ENCODE data around the gene KIF13A. TPM values are rescaled to one million over a fixed set of nuclear protein-coding genes. Genes with fewer than 3 reads are reported as not detected.

Gene KIF13A
- total and polyA plus RNA-seq, 2 donors from 2014 or later = 12.6 to 35.9 TPM

DNA sequence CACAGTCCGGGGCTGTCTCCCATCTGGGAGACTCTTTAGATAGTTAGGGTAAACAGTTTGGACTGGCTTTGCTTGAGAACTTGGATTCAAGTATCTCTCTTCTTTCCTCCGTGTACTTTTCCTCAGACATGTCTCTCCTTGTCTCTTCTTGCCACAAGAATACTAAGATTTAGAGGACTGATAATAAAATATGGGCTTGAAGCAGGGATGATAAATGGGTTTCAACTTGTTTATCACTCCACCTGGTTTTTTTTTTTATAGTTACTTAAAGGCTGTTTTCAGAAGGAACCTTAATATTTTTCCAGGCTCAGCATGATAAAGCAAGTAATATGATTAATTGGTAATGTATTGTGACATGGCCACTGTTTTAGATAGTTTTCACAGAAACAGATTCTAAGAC lies 40.9 kb upstream of the KIF13A start:
- no peak for FAIRE-seq
- Histone ChIP-seq H3K9me3 (ENCODE audit: control insufficient read depth in 2 of 3, insufficient read depth in 1 of 3, low read length in 3 of 3) (no peaks in the 10 kb centered on the region), H3K36me3 (ENCODE audit: control insufficient read depth in 2 of 3, insufficient read depth in 3 of 3, low read length in 3 of 3) (no peaks in the 10 kb centered on the region), H3K27ac (ENCODE audit: low read depth in 2 of 2, low read length in 2 of 2) (no peak overlapping the region), H3K27me3 (ENCODE audit: control insufficient read depth, insufficient read depth, low read length) (no peaks in the 10 kb centered on the region), H3K4me1 (ENCODE audit: control insufficient read depth in 2 of 3, insufficient read depth in 2 of 3, low read depth in 1 of 3, low read length in 3 of 3) (no peaks in the 10 kb centered on the region), H3K9ac (ENCODE audit: low read length in 3 of 3) (no peak overlapping the region), H3K4me3 (ENCODE audit: low read length in 3 of 3) (no peak overlapping the region)
- TF ChIP-seq, protein P1, sequence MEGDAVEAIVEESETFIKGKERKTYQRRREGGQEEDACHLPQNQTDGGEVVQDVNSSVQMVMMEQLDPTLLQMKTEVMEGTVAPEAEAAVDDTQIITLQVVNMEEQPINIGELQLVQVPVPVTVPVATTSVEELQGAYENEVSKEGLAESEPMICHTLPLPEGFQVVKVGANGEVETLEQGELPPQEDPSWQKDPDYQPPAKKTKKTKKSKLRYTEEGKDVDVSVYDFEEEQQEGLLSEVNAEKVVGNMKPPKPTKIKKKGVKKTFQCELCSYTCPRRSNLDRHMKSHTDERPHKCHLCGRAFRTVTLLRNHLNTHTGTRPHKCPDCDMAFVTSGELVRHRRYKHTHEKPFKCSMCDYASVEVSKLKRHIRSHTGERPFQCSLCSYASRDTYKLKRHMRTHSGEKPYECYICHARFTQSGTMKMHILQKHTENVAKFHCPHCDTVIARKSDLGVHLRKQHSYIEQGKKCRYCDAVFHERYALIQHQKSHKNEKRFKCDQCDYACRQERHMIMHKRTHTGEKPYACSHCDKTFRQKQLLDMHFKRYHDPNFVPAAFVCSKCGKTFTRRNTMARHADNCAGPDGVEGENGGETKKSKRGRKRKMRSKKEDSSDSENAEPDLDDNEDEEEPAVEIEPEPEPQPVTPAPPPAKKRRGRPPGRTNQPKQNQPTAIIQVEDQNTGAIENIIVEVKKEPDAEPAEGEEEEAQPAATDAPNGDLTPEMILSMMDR (IDR thresholded peaks at IDR 0.05; ENCODE audit: borderline replicate concordance, extremely low read depth, insufficient read depth) = no peak
- intact Hi-C loops (cut with DNase I) = no loop called here
- no peak for DNase-seq

GRCh38 chr6:18025596-18025995 lies 38.2 kb upstream of the KIF13A start:
- Histone ChIP-seq H3K4me1 (ENCODE audit: control insufficient read depth in 2 of 3, insufficient read depth in 2 of 3, low read depth in 1 of 3, low read length in 3 of 3) (peaks cover 0 to 3% (median 0%) of the 10 kb centered on the region in 3 donors), H3K27me3 (ENCODE audit: control insufficient read depth, insufficient read depth, low read length) (no peaks in the 10 kb centered on the region), H3K9me3 (ENCODE audit: control insufficient read depth in 2 of 3, insufficient read depth in 1 of 3, low read length in 3 of 3) (no peaks in the 10 kb centered on the region), H3K36me3 (ENCODE audit: control insufficient read depth in 2 of 3, insufficient read depth in 3 of 3, low read length in 3 of 3) (no peaks in the 10 kb centered on the region), H3K9ac (ENCODE audit: low read length in 3 of 3) (no peak overlapping the region), H3K27ac (ENCODE audit: low read depth in 2 of 2, low read length in 2 of 2) (no peak overlapping the region), H3K4me3 (ENCODE audit: low read length in 3 of 3) (no peak overlapping the region)
- DNase-seq (no peak), FAIRE-seq (no peak)
- TF ChIP-seq, protein P1 (IDR thresholded peaks at IDR 0.05; ENCODE audit: borderline replicate concordance, extremely low read depth, insufficient read depth) = no peak
- intact Hi-C loops (cut with DNase I) = no loop called here

DNA sequence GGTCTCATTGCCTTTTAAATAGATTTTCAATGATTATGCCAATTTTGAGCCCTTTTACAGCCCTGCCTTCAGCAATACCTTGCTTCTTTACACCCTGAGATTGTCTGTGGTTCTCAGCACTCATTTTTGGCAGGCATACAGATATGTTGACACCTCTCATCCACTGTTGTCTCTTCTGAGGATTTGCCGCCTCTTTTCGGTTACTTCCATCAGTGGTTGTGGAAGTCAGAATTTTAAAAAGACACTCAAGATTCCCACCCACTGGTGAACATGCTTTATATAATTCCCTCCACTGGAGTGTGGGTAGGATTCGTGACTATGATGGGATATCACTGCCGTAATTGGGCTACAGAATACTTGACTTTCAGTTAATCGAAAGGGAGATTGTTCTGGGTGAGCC lies 37.4 kb upstream of the KIF13A start:
- no peak overlapping the region for H3K4me3 ChIP-seq (ENCODE audit: low read length in 3 of 3)
- intact Hi-C loops (cut with DNase I) = no loop called here
- TF ChIP-seq, protein P1 (IDR thresholded peaks at IDR 0.05; ENCODE audit: borderline replicate concordance, extremely low read depth, insufficient read depth) = no peak
- no peaks in the 10 kb centered on the region for H3K27me3 ChIP-seq (ENCODE audit: control insufficient read depth, insufficient read depth, low read length)
- no peak overlapping the region for H3K27ac ChIP-seq (ENCODE audit: low read depth in 2 of 2, low read length in 2 of 2)
- no peaks in the 10 kb centered on the region for H3K9me3 ChIP-seq (ENCODE audit: control insufficient read depth in 2 of 3, insufficient read depth in 1 of 3, low read length in 3 of 3)
- peaks cover 0 to 3% (median 0%) of the 10 kb centered on the region in 3 donors for H3K4me1 ChIP-seq (ENCODE audit: control insufficient read depth in 2 of 3, insufficient read depth in 2 of 3, low read depth in 1 of 3, low read length in 3 of 3)
- DNase-seq (no peak), FAIRE-seq (no peak)
- no peaks in the 10 kb centered on the region for H3K36me3 ChIP-seq (ENCODE audit: control insufficient read depth in 2 of 3, insufficient read depth in 3 of 3, low read length in 3 of 3)
- no peak overlapping the region for H3K9ac ChIP-seq (ENCODE audit: low read length in 3 of 3)

- Histone ChIP-seq H3K27me3 (ENCODE audit: control insufficient read depth, insufficient read depth, low read length) (no peaks in the 10 kb centered on the region), H3K9ac (ENCODE audit: low read length in 3 of 3) (no peak overlapping the region), H3K27ac (ENCODE audit: low read depth in 2 of 2, low read length in 2 of 2) (no peak overlapping the region), H3K9me3 (ENCODE audit: control insufficient read depth in 2 of 3, insufficient read depth in 1 of 3, low read length in 3 of 3) (no peaks in the 10 kb centered on the region), H3K36me3 (ENCODE audit: control insufficient read depth in 2 of 3, insufficient read depth in 3 of 3, low read length in 3 of 3) (no peaks in the 10 kb centered on the region), H3K4me3 (ENCODE audit: low read length in 3 of 3) (no peak overlapping the region), H3K4me1 (ENCODE audit: control insufficient read depth in 2 of 3, insufficient read depth in 2 of 3, low read depth in 1 of 3, low read length in 3 of 3) (peaks cover 0 to 3% (median 0%) of the 10 kb centered on the region in 3 donors)
- DNase-seq (peak in 3 of 5 donors; percentile 24 to 60 (median 58)), FAIRE-seq (no peak)
- TF ChIP-seq, protein P1 (IDR thresholded peaks at IDR 0.05; ENCODE audit: borderline replicate concordance, extremely low read depth, insufficient read depth) = no peak
- intact Hi-C loops (cut with DNase I) = no loop called here
Observed at GRCh38 chr6:18023891-18024290, 36.5 kb upstream of the KIF13A start.

Data from kidney (tissue), 14 donors.